Measurements from ENCODE around the gene TMED10.

- TF ChIP-seq CTCF (IDR thresholded peaks at IDR 0.05) (no peak), EZH2 (IDR thresholded peaks at IDR 0.05) (no peak), EZH2phosphoT487 (IDR thresholded peaks at IDR 0.05) (no peak)
Observed at GRCh38 chr14:75143761-75144527, 32.5 kb downstream of the TMED10 start.

All from neural progenitor cell (in vitro differentiated cells).